GM18870 (cell line): ENCODE measurements around the gene MTURN.

Source experiments
- ATAC-seq: cut with Tn5 transposase; IDR thresholded peaks from one replicate; pipeline ENCODE4 v1.9.1; 2021; ENCODE audit warnings: moderate library complexity; ENCODE audit not compliant: unreplicated experiment

The MTURN gene

GRCh38 chr7:30201921-30202320, 67.1 kb downstream of the MTURN start:
- ATAC-seq, result no peak

GRCh38 chr7:30202671-30203070, 67.9 kb downstream of the MTURN start:
- no peak for ATAC-seq

- no peak for ATAC-seq
These were observed 71.7 kb downstream of the MTURN start for GRCh38 chr7:30206491-30206890.

- no peak for ATAC-seq
These were observed 72.2 kb downstream of the MTURN start for GRCh38 chr7:30206942-30207341.

- no peak for ATAC-seq
These were observed 72.6 kb downstream of the MTURN start for GRCh38 chr7:30207376-30207775.

- no peak for ATAC-seq
These were observed 75.2 kb downstream of the MTURN start for GRCh38 chr7:30209951-30210350.
